Epithelial cell of proximal tubule (primary cell): ENCODE data around the gene MEA1. TPM values are rescaled to one million over a fixed set of nuclear protein-coding genes. Genes with fewer than 3 reads are reported as not detected.

Source experiments
- DNase-seq: peaks from one replicate; pipeline ENCODE4 v3.0.0-alpha.2; 2011; ENCODE audit warnings: low read depth
- H3K4me3 ChIP-seq: 2 replicates; pipeline ENCODE4 v1.5.1; 2011; ENCODE audit warnings: low read depth, mild to moderate bottlenecking, low read length
- total RNA-seq: library from RNA; depleted of rRNA; stranded (reverse); fragments of >200 nt; gene quantifications from 2 replicates; pipeline ENCODE4 v1.2.3, GENCODE V29; 2015
- TF ChIP-seq, protein P1 (sequence below): conservative IDR thresholded peaks from 2 replicates; pipeline ENCODE4 v1.5.1; 2012; ENCODE audit warnings: low read depth, mild to moderate bottlenecking, low read length

Gene MEA1
- total RNA-seq, 1 donor from 2014 or later, result 108 TPM

DNA sequence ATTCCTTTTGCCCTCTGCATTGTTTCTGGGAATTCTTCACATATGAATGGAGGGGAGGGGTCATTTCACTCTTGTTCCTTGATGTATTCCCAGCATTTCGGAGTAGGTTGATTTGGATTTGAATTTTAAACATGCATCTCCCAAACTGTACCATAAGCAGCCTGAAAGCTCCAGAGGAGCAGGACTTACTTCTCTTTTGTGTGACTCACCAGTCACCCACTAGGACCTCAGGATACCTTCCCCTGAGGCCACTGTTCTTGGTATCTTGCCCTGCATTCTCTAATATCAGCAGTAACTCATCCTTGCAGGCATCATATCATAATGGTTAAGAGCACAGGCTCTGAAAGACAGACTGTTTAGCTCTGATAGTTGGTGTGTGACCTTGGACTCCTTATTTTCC is 44.8 kb upstream of the MEA1 start:
- no peak for DNase-seq
- TF ChIP-seq, protein P1, sequence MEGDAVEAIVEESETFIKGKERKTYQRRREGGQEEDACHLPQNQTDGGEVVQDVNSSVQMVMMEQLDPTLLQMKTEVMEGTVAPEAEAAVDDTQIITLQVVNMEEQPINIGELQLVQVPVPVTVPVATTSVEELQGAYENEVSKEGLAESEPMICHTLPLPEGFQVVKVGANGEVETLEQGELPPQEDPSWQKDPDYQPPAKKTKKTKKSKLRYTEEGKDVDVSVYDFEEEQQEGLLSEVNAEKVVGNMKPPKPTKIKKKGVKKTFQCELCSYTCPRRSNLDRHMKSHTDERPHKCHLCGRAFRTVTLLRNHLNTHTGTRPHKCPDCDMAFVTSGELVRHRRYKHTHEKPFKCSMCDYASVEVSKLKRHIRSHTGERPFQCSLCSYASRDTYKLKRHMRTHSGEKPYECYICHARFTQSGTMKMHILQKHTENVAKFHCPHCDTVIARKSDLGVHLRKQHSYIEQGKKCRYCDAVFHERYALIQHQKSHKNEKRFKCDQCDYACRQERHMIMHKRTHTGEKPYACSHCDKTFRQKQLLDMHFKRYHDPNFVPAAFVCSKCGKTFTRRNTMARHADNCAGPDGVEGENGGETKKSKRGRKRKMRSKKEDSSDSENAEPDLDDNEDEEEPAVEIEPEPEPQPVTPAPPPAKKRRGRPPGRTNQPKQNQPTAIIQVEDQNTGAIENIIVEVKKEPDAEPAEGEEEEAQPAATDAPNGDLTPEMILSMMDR, result no peak
- peak overlapping the region; percentile 90 for H3K4me3 ChIP-seq

DNA sequence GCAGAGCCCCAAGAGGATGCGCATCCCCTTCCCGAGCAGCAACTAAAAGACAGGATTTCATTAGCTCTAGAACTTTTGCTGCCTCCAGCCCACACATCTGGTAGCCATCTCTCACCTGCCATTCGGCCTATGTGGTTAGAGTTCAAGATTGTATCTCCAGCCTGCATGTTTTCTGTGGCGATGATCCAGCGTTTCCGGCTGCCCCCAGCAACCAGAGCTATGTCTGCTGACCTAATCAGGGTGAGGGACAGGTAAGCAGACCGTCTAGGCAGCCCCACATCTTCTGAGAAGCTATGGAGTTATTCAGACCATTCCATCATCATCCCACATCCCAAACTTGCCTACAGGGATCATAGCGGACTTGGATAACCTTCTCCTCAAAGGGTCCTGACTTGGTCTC is 42.2 kb upstream of the MEA1 start:
- TF ChIP-seq, protein P1, result no peak
- no peak overlapping the region for H3K4me3 ChIP-seq
- no peak for DNase-seq

DNA sequence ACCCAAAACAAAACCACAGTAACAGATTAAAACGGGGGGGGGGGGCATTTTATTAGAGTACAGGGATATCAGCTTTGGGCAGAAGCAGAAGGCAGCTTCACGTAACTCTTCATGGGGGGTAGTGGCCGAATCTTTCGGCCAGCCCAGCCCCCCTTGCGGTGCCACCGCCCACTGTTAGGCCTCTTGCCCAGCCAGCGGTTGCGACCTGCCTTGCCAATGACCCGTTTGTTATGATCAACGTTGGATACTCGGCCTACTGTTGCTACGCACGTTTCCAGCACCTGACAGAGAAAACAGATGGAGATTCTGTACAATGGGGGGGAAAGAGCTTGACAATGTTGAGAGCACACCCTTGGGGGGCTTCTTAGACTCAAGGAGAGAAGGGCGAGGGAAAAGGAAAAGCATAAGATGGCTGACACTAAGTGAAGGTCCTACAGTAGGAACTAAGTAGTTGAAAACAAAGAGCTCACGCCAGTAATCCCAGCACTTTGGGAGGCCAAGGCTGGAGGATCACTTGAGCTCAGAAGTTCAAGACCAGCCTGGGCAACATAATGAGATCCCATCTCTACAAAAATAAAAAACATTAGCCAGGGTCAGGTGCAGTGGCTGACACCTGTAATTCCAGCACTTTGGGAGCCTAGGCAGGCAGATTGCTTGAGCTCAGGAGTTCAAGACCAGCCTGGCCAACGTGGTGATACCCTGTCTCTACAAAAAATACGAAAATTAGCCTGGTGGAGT is 40.6 kb upstream of the MEA1 start:
- no peak for DNase-seq
- TF ChIP-seq, protein P1, result no peak
- H3K4me3 ChIP-seq, result peak overlapping the region; percentile 72

DNA sequence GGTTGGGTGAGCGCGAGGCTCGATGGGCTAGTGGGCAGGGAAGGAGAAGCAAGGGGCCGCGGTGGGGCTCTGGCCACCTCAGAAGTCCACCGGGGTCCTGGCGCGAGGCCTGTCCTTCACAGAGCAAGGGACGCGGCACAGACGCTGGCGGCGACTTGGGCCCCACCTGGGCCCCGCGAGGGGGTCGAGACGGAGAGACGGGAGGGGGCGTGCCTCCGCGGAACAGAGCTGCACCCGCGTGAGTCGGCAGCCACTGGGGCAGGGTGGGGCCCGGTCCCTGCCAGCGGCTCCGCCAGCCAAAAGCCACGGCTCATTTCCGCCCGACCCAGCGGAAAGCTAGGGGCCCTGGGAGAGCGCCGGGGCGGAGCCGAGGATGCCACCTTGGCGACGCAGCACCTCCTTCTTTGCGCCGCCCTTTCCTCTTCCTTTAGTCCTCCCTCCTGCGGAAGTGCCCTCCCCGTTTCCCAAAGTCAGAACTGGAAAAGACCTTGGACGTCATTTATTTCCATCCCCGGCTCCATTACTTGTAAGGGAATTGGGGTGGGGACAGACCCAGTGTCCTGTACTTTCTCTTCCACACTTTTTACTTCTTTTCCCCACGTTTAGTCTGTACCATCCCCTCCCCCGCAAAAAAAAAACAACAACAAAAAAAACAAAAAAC is 39.9 kb upstream of the MEA1 start, which contains the start of gene CUL7:
Gene CUL7 (minus strand): TSS at position 307 of the 661 bp plus-strand sequence. CDS start 1,063 bp downstream, outside the sequence.
- DNase-seq, result no peak
- peak within 1 kb of the TSS; percentile 72 for H3K4me3 ChIP-seq
- TF ChIP-seq, protein P1, result no peak

DNA sequence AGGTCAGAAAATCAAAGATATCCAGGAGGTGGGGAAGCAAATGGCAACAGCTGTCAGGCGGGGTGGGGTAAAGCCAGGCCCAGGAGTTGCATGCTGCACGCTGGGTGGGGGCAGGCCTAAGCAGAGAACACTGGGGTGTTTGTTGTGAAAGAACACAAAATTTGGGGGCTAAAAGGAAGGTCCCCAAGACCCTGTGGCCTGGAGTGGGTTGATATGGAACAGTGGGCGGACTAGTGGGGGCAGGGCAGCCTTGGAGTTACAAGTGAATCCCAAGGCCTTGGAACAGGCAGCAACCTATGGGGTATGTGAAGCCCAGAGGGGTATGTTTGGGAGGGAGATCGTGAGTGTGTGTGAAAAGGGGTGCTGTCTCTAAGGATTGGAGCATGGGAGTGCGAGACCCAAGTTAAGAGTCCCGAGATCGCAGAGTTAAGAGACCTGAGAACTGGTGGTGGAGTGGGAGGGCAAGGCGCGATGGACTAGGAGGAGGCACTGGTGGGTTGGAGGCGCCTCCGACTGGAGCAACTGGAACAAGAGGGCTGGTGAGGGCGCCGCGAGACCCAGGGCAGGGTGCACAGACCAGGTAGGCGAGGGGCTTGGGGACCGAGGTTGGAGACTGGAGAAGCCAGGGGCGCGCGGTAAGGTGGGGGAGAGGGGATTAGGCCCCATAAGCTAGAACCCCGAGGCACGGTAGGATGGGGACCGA is 39.2 kb upstream of the MEA1 start:
- DNase-seq, result no peak
- peak overlapping the region; percentile 72 for H3K4me3 ChIP-seq
- TF ChIP-seq, protein P1, result no peak

DNA sequence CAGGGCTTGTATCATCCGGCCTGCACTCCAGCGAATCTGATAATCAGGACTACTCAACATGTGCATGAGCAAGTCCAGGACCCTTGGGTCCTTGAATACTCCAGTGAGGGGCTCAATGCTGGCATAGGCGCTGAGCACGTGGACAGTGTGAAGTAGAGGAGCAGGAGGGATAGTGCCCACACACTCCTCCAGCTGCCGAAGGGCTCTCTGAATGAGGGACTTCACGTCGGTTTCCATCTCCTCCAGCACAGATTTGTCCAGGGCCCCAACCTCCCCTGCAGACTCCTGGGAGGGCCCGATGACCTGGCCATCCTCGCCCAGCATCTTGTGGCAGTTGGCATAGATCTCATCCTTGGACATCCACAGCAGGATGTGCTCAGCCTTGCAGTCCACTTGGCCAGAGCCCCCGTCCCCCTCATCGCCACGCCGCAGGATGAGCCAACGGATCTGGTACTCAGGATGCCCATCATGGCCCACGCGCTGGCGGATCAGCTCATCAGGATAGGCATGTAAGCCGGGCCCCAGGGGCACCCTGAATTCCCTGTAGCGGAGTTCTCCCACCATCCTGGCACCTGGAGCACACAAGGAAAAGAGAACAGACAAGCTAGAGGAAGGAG is 38.6 kb upstream of the MEA1 start:
- TF ChIP-seq, protein P1, result no peak
- DNase-seq, result no peak
- peak overlapping the region; percentile 72 for H3K4me3 ChIP-seq
